ENCODE data around the gene DBN1.

Gene DBN1

GRCh38 chr5:177509991-177510566, 36.6 kb upstream of the DBN1 start:
- Mint-ChIP-seq H3K36me3 (ENCODE audit: low read depth) (peaks cover 30% of the 10 kb centered on the region), H3K4me3 (peak overlapping the region; percentile 68), H3K4me1 (peaks cover 29% of the 10 kb centered on the region), H3K27me3 (no peaks in the 10 kb centered on the region), H3K27ac (no peak overlapping the region), H3K9me3 (no peaks in the 10 kb centered on the region)
- ATAC-seq (peak; percentile 27), DNase-seq (no peak)

- peak within 1 kb of the TSS; percentile 68 for H3K4me3 Mint-ChIP-seq
- H3K36me3 Mint-ChIP-seq (ENCODE audit: low read depth): peaks cover 28% of the 10 kb centered on the region
- DNase-seq (peak; percentile 30), ATAC-seq (peak; percentile 15)
- H3K27ac Mint-ChIP-seq: peak within 1 kb of the TSS; percentile 62
- H3K4me1 Mint-ChIP-seq: peaks cover 27% of the 10 kb centered on the region
- H3K9me3 Mint-ChIP-seq: no peaks in the 10 kb centered on the region
- H3K27me3 Mint-ChIP-seq: no peaks in the 10 kb centered on the region
Observed at GRCh38 chr5:177509381-177509951, 36.0 kb upstream of the DBN1 start, which contains the start of gene DOK3. Gene DOK3, minus strand, starts transcription at chr5:177509826. Its CDS starts 286 bp downstream, at chr5:177509540.

- Mint-ChIP-seq H3K36me3 (ENCODE audit: low read depth) (peaks cover 23% of the 10 kb centered on the region), H3K4me3 (peak overlapping the region; percentile 17), H3K9me3 (no peaks in the 10 kb centered on the region), H3K27me3 (no peaks in the 10 kb centered on the region), H3K27ac (no peak overlapping the region), H3K4me1 (peaks cover 22% of the 10 kb centered on the region)
- peak; percentile 13 for ATAC-seq
- DNase-seq: no peak
Observed at GRCh38 chr5:177508837-177509236, 35.4 kb upstream of the DBN1 start.

GRCh38 chr5:177508221-177508611, 34.8 kb upstream of the DBN1 start:
- ATAC-seq (no peak), DNase-seq (no peak)
- no peaks in the 10 kb centered on the region for H3K27me3 Mint-ChIP-seq
- no peak overlapping the region for H3K4me3 Mint-ChIP-seq
- no peaks in the 10 kb centered on the region for H3K9me3 Mint-ChIP-seq
- no peak overlapping the region for H3K27ac Mint-ChIP-seq
- peaks cover 17% of the 10 kb centered on the region for H3K36me3 Mint-ChIP-seq (ENCODE audit: low read depth)
- peaks cover 21% of the 10 kb centered on the region for H3K4me1 Mint-ChIP-seq

GRCh38 chr5:177507596-177508220, 34.3 kb upstream of the DBN1 start:
- DNase-seq (no peak), ATAC-seq (no peak)
- H3K9me3 Mint-ChIP-seq: no peaks in the 10 kb centered on the region
- H3K4me1 Mint-ChIP-seq: peaks cover 21% of the 10 kb centered on the region
- H3K27me3 Mint-ChIP-seq: no peaks in the 10 kb centered on the region
- peak overlapping the region; percentile 8 for H3K27ac Mint-ChIP-seq
- no peak overlapping the region for H3K4me3 Mint-ChIP-seq
- H3K36me3 Mint-ChIP-seq (ENCODE audit: low read depth): peaks cover 13% of the 10 kb centered on the region

GRCh38 chr5:177507165-177507564, 33.7 kb upstream of the DBN1 start:
- no peak overlapping the region for H3K4me3 Mint-ChIP-seq
- H3K36me3 Mint-ChIP-seq (ENCODE audit: low read depth): peaks cover 13% of the 10 kb centered on the region
- H3K4me1 Mint-ChIP-seq: peaks cover 24% of the 10 kb centered on the region
- DNase-seq (no peak), ATAC-seq (no peak)
- no peaks in the 10 kb centered on the region for H3K27me3 Mint-ChIP-seq
- H3K27ac Mint-ChIP-seq: peak overlapping the region; percentile 8
- H3K9me3 Mint-ChIP-seq: no peaks in the 10 kb centered on the region

GRCh38 chr5:177505075-177505474, 31.6 kb upstream of the DBN1 start:
- H3K36me3 Mint-ChIP-seq (ENCODE audit: low read depth): no peaks in the 10 kb centered on the region
- H3K4me1 Mint-ChIP-seq: peaks cover 17% of the 10 kb centered on the region
- no peaks in the 10 kb centered on the region for H3K9me3 Mint-ChIP-seq
- H3K27ac Mint-ChIP-seq: no peak overlapping the region
- no peaks in the 10 kb centered on the region for H3K27me3 Mint-ChIP-seq
- H3K4me3 Mint-ChIP-seq: no peak overlapping the region
- DNase-seq (no peak), ATAC-seq (no peak)

GRCh38 chr5:177504086-177505056, 30.9 kb upstream of the DBN1 start:
- Mint-ChIP-seq H3K27ac (no peak overlapping the region), H3K27me3 (peaks cover 6% of the 10 kb centered on the region), H3K36me3 (ENCODE audit: low read depth) (no peaks in the 10 kb centered on the region), H3K4me3 (no peak overlapping the region), H3K4me1 (peaks cover 17% of the 10 kb centered on the region), H3K9me3 (no peaks in the 10 kb centered on the region)
- DNase-seq (no peak), ATAC-seq (no peak)

- Mint-ChIP-seq H3K36me3 (ENCODE audit: low read depth) (no peaks in the 10 kb centered on the region), H3K9me3 (no peaks in the 10 kb centered on the region), H3K4me1 (peaks cover 17% of the 10 kb centered on the region), H3K27ac (no peak overlapping the region), H3K4me3 (no peak overlapping the region), H3K27me3 (peaks cover 12% of the 10 kb centered on the region)
- no peak for DNase-seq
- no peak for ATAC-seq
Observed at GRCh38 chr5:177503351-177504085, 30.1 kb upstream of the DBN1 start.

GRCh38 chr5:177502886-177503285, 29.5 kb upstream of the DBN1 start:
- Mint-ChIP-seq H3K9me3 (no peaks in the 10 kb centered on the region), H3K4me3 (no peak overlapping the region), H3K27me3 (peaks cover 15% of the 10 kb centered on the region), H3K27ac (no peak overlapping the region), H3K36me3 (ENCODE audit: low read depth) (no peaks in the 10 kb centered on the region), H3K4me1 (peaks cover 21% of the 10 kb centered on the region)
- DNase-seq (no peak), ATAC-seq (no peak)

- H3K27ac Mint-ChIP-seq: no peak overlapping the region
- H3K4me1 Mint-ChIP-seq: peaks cover 23% of the 10 kb centered on the region
Observed at GRCh38 chr5:177501874-177502678, 28.6 kb upstream of the DBN1 start.

GRCh38 chr5:177500685-177501522, 27.5 kb upstream of the DBN1 start:
- Mint-ChIP-seq H3K4me3 (no peak overlapping the region), H3K9me3 (no peaks in the 10 kb centered on the region), H3K36me3 (ENCODE audit: low read depth) (no peaks in the 10 kb centered on the region), H3K27me3 (peaks cover 15% of the 10 kb centered on the region), H3K4me1 (peaks cover 28% of the 10 kb centered on the region), H3K27ac (no peak overlapping the region)
- DNase-seq (peak; percentile 96), ATAC-seq (peak; percentile 39)

More at GRCh38 chr5:177501874-177502678, 28.6 kb upstream of the DBN1 start:
- ATAC-seq: no peak
- Mint-ChIP-seq H3K4me3 (no peak overlapping the region), H3K27me3 (peaks cover 15% of the 10 kb centered on the region), H3K36me3 (ENCODE audit: low read depth) (no peaks in the 10 kb centered on the region), H3K9me3 (no peaks in the 10 kb centered on the region)
- DNase-seq: no peak

- Mint-ChIP-seq H3K4me3 (no peak overlapping the region), H3K27me3 (peaks cover 15% of the 10 kb centered on the region), H3K36me3 (ENCODE audit: low read depth) (no peaks in the 10 kb centered on the region), H3K4me1 (peaks cover 38% of the 10 kb centered on the region), H3K9me3 (no peaks in the 10 kb centered on the region), H3K27ac (no peak overlapping the region)
- no peak for ATAC-seq
- no peak for DNase-seq
Observed at GRCh38 chr5:177499842-177500241, 26.4 kb upstream of the DBN1 start.
